HG03045 (cell line): ENCODE measurements around the gene MYMK.

Source experiments
- ATAC-seq: cut with Tn5 transposase; IDR thresholded peaks from one replicate; pipeline ENCODE4 v1.9.1; 2021; ENCODE audit warnings: mild to moderate bottlenecking, moderate library complexity; ENCODE audit not compliant: unreplicated experiment

The MYMK gene

GRCh38 chr9:133489253-133490190 lies 35.2 kb downstream of the MYMK start:
- ATAC-seq = no peak

- no peak for ATAC-seq
Measured at GRCh38 chr9:133488686-133489252, 36.0 kb downstream of the MYMK start.

- no peak for ATAC-seq
Measured at GRCh38 chr9:133487331-133487725, 37.4 kb downstream of the MYMK start.

GRCh38 chr9:133485531-133486260 lies 39.1 kb downstream of the MYMK start:
- ATAC-seq = no peak

- no peak for ATAC-seq
Measured at GRCh38 chr9:133484671-133485437, 39.9 kb downstream of the MYMK start.

- ATAC-seq = no peak
Measured at GRCh38 chr9:133483611-133484010, 41.1 kb downstream of the MYMK start.

GRCh38 chr9:133478851-133479711 lies 45.7 kb downstream of the MYMK start, which contains the start of gene SLC2A6:
TSS of gene SLC2A6 (minus strand) at chr9:133479099. CDS start at chr9:133479059, 40 bp downstream.
- peak; percentile 86 for ATAC-seq

GRCh38 chr9:133477992-133478850 lies 46.5 kb downstream of the MYMK start:
- ATAC-seq = peak; percentile 42

GRCh38 chr9:133477461-133477860 lies 47.3 kb downstream of the MYMK start:
- ATAC-seq = no peak

- no peak for ATAC-seq
Measured at GRCh38 chr9:133476941-133477340, 47.8 kb downstream of the MYMK start.

GRCh38 chr9:133476036-133476931 lies 48.5 kb downstream of the MYMK start:
- ATAC-seq = no peak

- ATAC-seq = no peak
Measured at GRCh38 chr9:133475292-133476012, 49.3 kb downstream of the MYMK start.

GRCh38 chr9:133474853-133475252 lies 49.9 kb downstream of the MYMK start:
- no peak for ATAC-seq

- ATAC-seq = no peak
Measured at GRCh38 chr9:133474215-133474614, 50.5 kb downstream of the MYMK start.

GRCh38 chr9:133473743-133474142 lies 51.0 kb downstream of the MYMK start:
- ATAC-seq = no peak

GRCh38 chr9:133472753-133473378 lies 51.9 kb downstream of the MYMK start:
- ATAC-seq = no peak

GRCh38 chr9:133472277-133472645 lies 52.5 kb downstream of the MYMK start:
- ATAC-seq = no peak
